SKM-1 treated with dmso at 0.1 percent for 144 hours (cell line): Measurements from ENCODE around the gene CECR2.

Experiments used
- DNase-seq: peaks from one replicate; lab custom pipeline; 2025; ENCODE audit not compliant: unreplicated experiment; lab: John Stamatoyannopoulos, UW

The CECR2 gene

GRCh38 chr22:17598318-17598717 lies 229.1 kb downstream of the CECR2 start:
- no peak for DNase-seq

- no peak for DNase-seq
These were observed 231.8 kb downstream of the CECR2 start for GRCh38 chr22:17601031-17601430.

GRCh38 chr22:17603668-17604067 lies 234.4 kb downstream of the CECR2 start:
- no peak for DNase-seq

- DNase-seq = no peak
These were observed 237.2 kb downstream of the CECR2 start for GRCh38 chr22:17606496-17606895.
